ENCODE data around the gene CAMK2B.

- TF ChIP-seq CTCF (IDR thresholded peaks at IDR 0.05) (no peak), POLR2A (IDR thresholded peaks at IDR 0.05) (no peak)
Observed at GRCh38 chr7:44290252-44290620, 35.2 kb downstream of the CAMK2B start.
